ENCODE results near the gene MDFI. TPM values are rescaled to one million over a fixed set of nuclear protein-coding genes. Genes with fewer than 3 reads are reported as not detected.

Gene MDFI
- total RNA-seq, 1 experiment from 2014 or later, result 86.2 TPM

- TF ChIP-seq ATF2 (CRISPR knock-in tag; IDR thresholded peaks at IDR 0.05; ENCODE audit: borderline replicate concordance, low read depth) (no peak), MAX (CRISPR knock-in tag; IDR thresholded peaks at IDR 0.05) (no peak)
Observed at GRCh38 chr6:41671376-41671775, 33.1 kb downstream of the MDFI start (continued).

GRCh38 chr6:41672016-41672415 is 33.7 kb downstream of the MDFI start:
- POLR2A ChIA-PET, result no interaction called here
- Mint-ChIP-seq H3K4me1 (peaks cover 33% of the 10 kb centered on the region), H3K4me3 (no peak overlapping the region), H3K27me3 (ENCODE audit: low read depth) (peaks cover 20% of the 10 kb centered on the region), H3K27ac (no peak overlapping the region), H3K36me3 (no peaks in the 10 kb centered on the region), H3K9me3 (peaks cover 16% of the 10 kb centered on the region)
- no peak for ATAC-seq
- TF ChIP-seq STAT6 (CRISPR knock-in tag; conservative IDR thresholded peaks at IDR 0.05; ENCODE audit: low read depth), result no peak
- TF ChIP-seq ZSCAN18 (CRISPR knock-in tag; IDR thresholded peaks at IDR 0.05), result no peak
- CTCF ChIA-PET, result interaction anchor here (0.9 to 1.2 kb wide), 2 partner anchors 9 to 15 kb away, joined by 3 to 8 read pairs; no protein-coding TSS in a partner anchor
- no peak for DNase-seq (ENCODE audit: low spot score)

- Mint-ChIP-seq H3K36me3 (no peaks in the 10 kb centered on the region), H3K27ac (no peak overlapping the region), H3K27me3 (ENCODE audit: low read depth) (peaks cover 18% of the 10 kb centered on the region), H3K4me3 (no peak overlapping the region), H3K4me1 (peaks cover 43% of the 10 kb centered on the region), H3K9me3 (peaks cover 16% of the 10 kb centered on the region)
- ChIA-PET CTCF (interaction anchor here (0.9 to 1.7 kb wide), 9 partner anchors 11 to 481 kb away, joined by 3 to 10 read pairs (median 5); no protein-coding TSS in a partner anchor), POLR2A (no interaction called here)
- peak; percentile 58 for ATAC-seq
- no peak for DNase-seq (ENCODE audit: low spot score)
- TF ChIP-seq IRF1 (CRISPR knock-in tag; IDR thresholded peaks at IDR 0.05) (no peak), AFF4 (CRISPR knock-in tag; IDR thresholded peaks at IDR 0.05; ENCODE audit: borderline replicate concordance) (no peak), USF2 (CRISPR knock-in tag; IDR thresholded peaks at IDR 0.05) (no peak), PRDM15 (CRISPR knock-in tag; IDR thresholded peaks at IDR 0.05) (no peak), NFATC4 (CRISPR knock-in tag; IDR thresholded peaks at IDR 0.05) (no peak), KAT7 (CRISPR knock-in tag; IDR thresholded peaks at IDR 0.05; ENCODE audit: borderline replicate concordance) (no peak), ELF4 (CRISPR knock-in tag; IDR thresholded peaks at IDR 0.05; ENCODE audit: low read depth) (no peak), ZNF219 (CRISPR knock-in tag; IDR thresholded peaks at IDR 0.05; ENCODE audit: borderline replicate concordance) (no peak), GTF2I (CRISPR knock-in tag; conservative IDR thresholded peaks at IDR 0.05) (no peak)
Observed at GRCh38 chr6:41672816-41673703, 34.8 kb downstream of the MDFI start.
